CD14-positive monocyte (primary cell): ENCODE results near the gene SMG6. TPM values are rescaled to one million over a fixed set of nuclear protein-coding genes. Genes with fewer than 3 reads are reported as not detected.

Experiments
- DNase-seq, 3 donors: peaks; one replicate each; pipeline ENCODE4 v3.0.0-alpha.2; 2011 to 2022
- H2AFZ ChIP-seq: 2 replicates; pipeline ENCODE4 v1.6.0; 2012; ENCODE audit warnings: mild to moderate bottlenecking, low read depth, low read length, inconsistent platforms; ENCODE audit not compliant: insufficient read depth, poor library complexity, severe bottlenecking
- H3K27ac ChIP-seq, 2 donors: 1 replicate in 1 of 2; 2 replicates in 1 of 2; pipeline ENCODE4 v1.5.1; 2012 to 2013; ENCODE audit warnings: low read length in 2 of 2, control low read depth in 1 of 2, inconsistent platforms in 1 of 2, low read depth in 1 of 2, mild to moderate bottlenecking in 1 of 2
- H3K27me3 ChIP-seq, 2 donors: one replicate each; pipeline versions ENCODE4 v1.6.0 to v1.6.1; 2011 to 2013; ENCODE audit warnings: low read length in 2 of 2; ENCODE audit not compliant: control insufficient read depth in 2 of 2, insufficient read depth in 2 of 2
- H3K36me3 ChIP-seq, 2 donors: replicated peaks in 1 of 2; 1 replicate in 1 of 2; 2 replicates in 1 of 2; pipeline versions ENCODE4 v1.5.1 to v1.6.1; 2012 to 2013; ENCODE audit warnings: low read length in 2 of 2, control low read depth in 1 of 2, inconsistent platforms in 1 of 2, mild to moderate bottlenecking in 1 of 2; ENCODE audit not compliant: insufficient read depth in 2 of 2, control insufficient read depth in 1 of 2
- H3K4me1 ChIP-seq, 2 donors: 1 replicate in 1 of 2; 2 replicates in 1 of 2; pipeline versions ENCODE4 v1.5.1 to v1.6.1; 2012 to 2013; ENCODE audit warnings: low read length in 2 of 2, control low read depth in 1 of 2, inconsistent platforms in 1 of 2, mild to moderate bottlenecking in 1 of 2, moderate library complexity in 1 of 2; ENCODE audit not compliant: insufficient read depth in 2 of 2, control insufficient read depth in 1 of 2
- H3K4me2 ChIP-seq: replicated peaks from 2 replicates; pipeline ENCODE3; 2012; ENCODE audit warnings: low read length, moderate library complexity, mild to moderate bottlenecking; ENCODE audit not compliant: poor library complexity, severe bottlenecking; ENCODE audit errors: extremely low read depth
- H3K4me3 ChIP-seq, 3 experiments: fragments of 200-600 bp in 1 of 3; sonication (generic) in 1 of 3; replicated peaks in 1 of 3; 1 replicate in 2 of 3; 2 replicates in 1 of 3; pipeline ENCODE4 v1.5.1; 2011 to 2013; ENCODE audit warnings: low read length in 3 of 3, mild to moderate bottlenecking in 3 of 3, control low read depth in 2 of 3, low read depth in 2 of 3, inconsistent platforms in 1 of 3, moderate library complexity in 1 of 3
- H3K79me2 ChIP-seq: 2 replicates; pipeline ENCODE4 v1.6.0; 2012; ENCODE audit warnings: mild to moderate bottlenecking, control low read depth, inconsistent platforms, low read length, moderate library complexity; ENCODE audit not compliant: insufficient read depth
- H3K9ac ChIP-seq: 2 replicates; pipeline ENCODE4 v1.6.0; 2017; ENCODE audit warnings: low read length, mild to moderate bottlenecking; ENCODE audit not compliant: insufficient read depth, poor library complexity, severe bottlenecking
- H3K9me3 ChIP-seq, 2 donors: replicated peaks in 1 of 2; 1 replicate in 1 of 2; 2 replicates in 1 of 2; pipeline versions ENCODE4 v1.5.1 to v1.6.1; 2012 to 2013; ENCODE audit warnings: low read length in 2 of 2, control low read depth in 1 of 2; ENCODE audit not compliant: control insufficient read depth in 1 of 2, insufficient read depth in 1 of 2
- H4K20me1 ChIP-seq: 2 replicates; pipeline ENCODE4 v1.6.0; 2012; ENCODE audit warnings: mild to moderate bottlenecking, low read length, control low read depth, moderate library complexity; ENCODE audit not compliant: insufficient read depth
- H3K27ac Mint-ChIP-seq, 7 donors: one replicate each; pipeline ENCODE4 v1.8.0; 2020; ENCODE audit warnings: mild to moderate bottlenecking in 7 of 7, mixed read lengths in 7 of 7, moderate library complexity in 6 of 7, inconsistent platforms in 2 of 7
- H3K27me3 Mint-ChIP-seq, 3 donors: one replicate each; pipeline ENCODE4 v1.8.0; 2021 to 2022; ENCODE audit warnings: low read depth in 3 of 3, mild to moderate bottlenecking in 3 of 3, mixed read lengths in 3 of 3, moderate library complexity in 3 of 3, inconsistent platforms in 1 of 3
- H3K36me3 Mint-ChIP-seq, 2 donors: one replicate each; pipeline ENCODE4 v1.8.0; 2020; ENCODE audit warnings: mixed read lengths in 2 of 2, inconsistent platforms in 1 of 2, mild to moderate bottlenecking in 1 of 2
- H3K4me1 Mint-ChIP-seq: one replicate; pipeline ENCODE4 v1.8.0; 2020; ENCODE audit warnings: mild to moderate bottlenecking, mixed read lengths
- H3K4me3 Mint-ChIP-seq, 2 donors: one replicate each; pipeline ENCODE4 v1.8.0; 2020; ENCODE audit warnings: mild to moderate bottlenecking in 2 of 2, mixed read lengths in 2 of 2, moderate library complexity in 1 of 2
- H3K9me3 Mint-ChIP-seq, 7 donors: one replicate each; pipeline ENCODE4 v1.8.0; 2020 to 2022; ENCODE audit warnings: mixed read lengths in 7 of 7, mild to moderate bottlenecking in 6 of 7, moderate library complexity in 6 of 7, inconsistent platforms in 2 of 7
- WGBS: methylation state at CpG from one replicate; pipeline ENCODE4 v1.1.5; 2013; ENCODE audit warnings: missing lambda C conversion rate; ENCODE audit not compliant: insufficient coverage; 5-methylcytosine and 5-hydroxymethylcytosine counted together
- intact Hi-C, 2 donors: fragments of 100-400 bp; cut with micrococcal nuclease; formaldehyde crosslinking; loops; one replicate each; pipeline versions ENCODE4 v1.15.0 to v1.15.1; 2023
- polyA plus RNA-seq, 3 donors: library from polyadenylated mRNA; depleted of rRNA in 1 of 3; unstranded in 2 of 3; stranded (reverse) in 1 of 3; fragments of 300-500 nt in 2 of 3; fragments of >200 nt in 1 of 3; fragmentation: Illumina TruSeq in 2 of 3; gene quantifications; 1 replicate in 2 of 3; 2 replicates in 1 of 3; pipeline ENCODE4 v1.2.3, GENCODE V29; 2012 to 2021
- TF ChIP-seq, protein P1 (sequence below): fragments of 200-600 bp; IDR thresholded peaks from one replicate; pipeline ENCODE4 v1.8.0; 2022; ENCODE audit warnings: antibody characterized with exemption, mild to moderate bottlenecking

Gene SMG6
- polyA plus RNA-seq, 3 donors, result 0.67 to 7.1 (median 1.1) TPM

DNA sequence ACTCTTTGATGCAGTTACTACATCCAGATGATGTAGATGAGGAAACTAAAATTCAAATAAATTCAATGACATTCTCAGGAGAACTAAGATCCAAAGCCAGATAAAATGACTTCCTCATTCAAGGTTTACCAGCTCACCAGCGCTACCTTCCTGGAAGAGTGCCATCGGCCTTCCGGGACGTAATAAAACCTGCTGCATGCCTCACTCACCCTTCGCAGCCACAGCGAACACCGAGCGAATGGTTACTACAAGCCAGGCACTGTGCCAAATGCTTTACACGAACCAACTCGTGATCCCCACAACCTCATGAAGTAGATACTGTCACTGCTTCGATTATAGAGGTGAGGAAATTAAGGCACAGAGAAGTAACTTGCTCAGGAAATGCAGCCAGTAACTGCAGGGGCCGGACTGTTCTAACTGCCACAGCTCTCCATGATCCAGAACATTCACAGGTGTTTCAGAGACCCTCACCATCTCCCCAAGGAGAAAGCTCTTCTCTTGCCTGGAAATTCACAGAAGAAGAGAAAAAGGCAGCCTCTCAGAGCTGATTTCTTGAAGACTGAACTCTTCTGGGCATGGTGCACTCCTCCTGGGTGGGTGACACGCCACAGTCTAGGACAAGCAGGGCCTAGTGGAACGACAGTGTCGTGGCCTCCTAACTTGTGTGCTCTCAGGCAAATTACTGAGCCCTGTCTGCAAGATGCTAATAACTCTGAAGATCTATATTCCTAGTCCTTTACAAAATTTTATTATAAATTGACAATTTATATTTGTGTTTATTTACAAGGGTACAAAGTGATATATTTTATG, 201.9 kb downstream of the SMG6 start:
- H3K4me3 Mint-ChIP-seq, result no peak overlapping the region

DNA sequence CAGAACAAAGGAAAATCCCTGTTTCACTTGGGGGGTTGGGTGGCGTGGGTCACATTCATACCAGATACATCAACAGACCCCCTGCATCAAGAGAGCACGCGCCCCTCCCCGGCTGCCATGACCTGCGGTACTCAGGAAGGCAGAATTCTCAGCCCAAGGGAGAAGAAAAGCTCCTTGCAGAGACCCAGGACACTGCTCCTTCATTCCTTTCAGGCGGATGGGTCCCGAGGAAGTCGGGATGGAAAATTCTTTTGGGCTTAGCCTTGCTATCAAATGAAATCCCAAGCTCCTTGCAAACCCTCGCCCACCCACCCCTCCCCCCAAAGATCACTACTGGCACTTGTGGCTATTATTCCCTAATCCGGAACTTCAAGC, 208.1 kb downstream of the SMG6 start:
- no peak overlapping the region for H3K27ac Mint-ChIP-seq
- TF ChIP-seq, protein P1, sequence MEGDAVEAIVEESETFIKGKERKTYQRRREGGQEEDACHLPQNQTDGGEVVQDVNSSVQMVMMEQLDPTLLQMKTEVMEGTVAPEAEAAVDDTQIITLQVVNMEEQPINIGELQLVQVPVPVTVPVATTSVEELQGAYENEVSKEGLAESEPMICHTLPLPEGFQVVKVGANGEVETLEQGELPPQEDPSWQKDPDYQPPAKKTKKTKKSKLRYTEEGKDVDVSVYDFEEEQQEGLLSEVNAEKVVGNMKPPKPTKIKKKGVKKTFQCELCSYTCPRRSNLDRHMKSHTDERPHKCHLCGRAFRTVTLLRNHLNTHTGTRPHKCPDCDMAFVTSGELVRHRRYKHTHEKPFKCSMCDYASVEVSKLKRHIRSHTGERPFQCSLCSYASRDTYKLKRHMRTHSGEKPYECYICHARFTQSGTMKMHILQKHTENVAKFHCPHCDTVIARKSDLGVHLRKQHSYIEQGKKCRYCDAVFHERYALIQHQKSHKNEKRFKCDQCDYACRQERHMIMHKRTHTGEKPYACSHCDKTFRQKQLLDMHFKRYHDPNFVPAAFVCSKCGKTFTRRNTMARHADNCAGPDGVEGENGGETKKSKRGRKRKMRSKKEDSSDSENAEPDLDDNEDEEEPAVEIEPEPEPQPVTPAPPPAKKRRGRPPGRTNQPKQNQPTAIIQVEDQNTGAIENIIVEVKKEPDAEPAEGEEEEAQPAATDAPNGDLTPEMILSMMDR, result no peak

More for the DNA sequence above, 201.9 kb downstream of the SMG6 start:
- Histone ChIP-seq H2AFZ (no peak overlapping the region), H3K4me2 (no peak overlapping the region), H3K9ac (no peak overlapping the region), H3K36me3 (no peaks in the 10 kb centered on the region), H3K79me2 (no peaks in the 10 kb centered on the region), H3K27ac (peak overlapping the region in 1 of 2 donors; percentile 48), H4K20me1 (no peaks in the 10 kb centered on the region), H3K27me3 (no peaks in the 10 kb centered on the region), H3K4me1 (peaks cover 6 to 11% of the 10 kb centered on the region in 2 donors), H3K9me3 (no peaks in the 10 kb centered on the region), H3K4me3 (no peak overlapping the region)
- peak; percentile 89 to 95 (median 89) for DNase-seq
- intact Hi-C loops, result no loop called here
- 19% methylated on average over 6 of the region's 15 CpGs for WGBS
- Mint-ChIP-seq H3K36me3 (peaks cover 10 to 33% of the 10 kb centered on the region in 2 donors), H3K9me3 (no peaks in the 10 kb centered on the region), H3K27me3 (peaks cover 0 to 3% (median 0%) of the 10 kb centered on the region in 3 donors), H3K27ac (peak overlapping the region in 4 of 7 donors; percentile 30 to 86 (median 60)), H3K4me1 (peaks cover 10% of the 10 kb centered on the region)
- TF ChIP-seq, protein P1, result no peak

More for the DNA sequence above, 208.1 kb downstream of the SMG6 start:
- Histone ChIP-seq H3K9me3 (no peaks in the 10 kb centered on the region), H3K4me3 (no peak overlapping the region), H3K27me3 (no peaks in the 10 kb centered on the region), H2AFZ (no peak overlapping the region), H3K4me2 (no peak overlapping the region), H3K79me2 (no peaks in the 10 kb centered on the region), H3K9ac (no peak overlapping the region), H3K4me1 (peaks cover under 1 to 6% of the 10 kb centered on the region in 2 donors), H3K27ac (no peak overlapping the region), H3K36me3 (no peaks in the 10 kb centered on the region), H4K20me1 (no peaks in the 10 kb centered on the region)
- Mint-ChIP-seq H3K4me3 (no peak overlapping the region), H3K9me3 (peaks cover 0 to 3% (median 0%) of the 10 kb centered on the region in 7 donors), H3K36me3 (peaks cover 17 to 25% of the 10 kb centered on the region in 2 donors), H3K4me1 (peaks cover 5% of the 10 kb centered on the region), H3K27me3 (peaks cover 0 to 4% (median 4%) of the 10 kb centered on the region in 3 donors)
- no peak for DNase-seq
- WGBS, result 97% methylated on average over 6 of the region's 10 CpGs
- intact Hi-C loops, result no loop called here
